Esophagus muscularis mucosa (tissue), 4 donors: ENCODE measurements around the gene FOXF1. TPM values are rescaled to one million over a fixed set of nuclear protein-coding genes. Genes with fewer than 3 reads are reported as not detected.

Experiments
- DNase-seq: peaks from one replicate; pipeline ENCODE4 v3.0.0-alpha.2; 2017; ENCODE audit errors: extremely low spot score
- H3K27ac ChIP-seq, 4 donors: fragments of 200-600 bp; sonication (generic); replicated peaks in 1 of 4; 1 replicate in 3 of 4; 2 replicates in 1 of 4; pipeline ENCODE4 v1.5.1; 2016 to 2019; ENCODE audit warnings: mild to moderate bottlenecking in 1 of 4
- H3K27me3 ChIP-seq, 4 donors: fragments of 200-600 bp; sonication (generic); one replicate each; pipeline versions ENCODE4 v1.5.1 to v1.6.0; 2016 to 2019
- H3K36me3 ChIP-seq, 4 donors: fragments of 200-600 bp; sonication (generic); one replicate each; pipeline ENCODE4 v1.5.1; 2016 to 2019
- H3K4me1 ChIP-seq, 4 donors: fragments of 200-600 bp; sonication (generic); one replicate each; pipeline ENCODE4 v1.5.1; 2016 to 2019
- H3K4me3 ChIP-seq, 4 donors: fragments of 200-600 bp; sonication (generic); 1 replicate in 2 of 4; 2 replicates in 2 of 4; pipeline ENCODE4 v1.5.1; 2016 to 2019; ENCODE audit warnings: mild to moderate bottlenecking in 4 of 4, moderate library complexity in 1 of 4
- H3K9me3 ChIP-seq, 4 donors: fragments of 200-600 bp; sonication (generic); 1 replicate in 3 of 4; 2 replicates in 1 of 4; pipeline ENCODE4 v1.5.1; 2016 to 2019
- EP300 ChIP-seq: sonication (generic); formaldehyde crosslinking; IDR thresholded peaks from one replicate; pipeline ENCODE4 v1.6.1; 2017; ENCODE audit warnings: antibody characterized with exemption
- POLR2A ChIP-seq: fragments of 450-650 bp; IDR thresholded peaks from one replicate; pipeline ENCODE4 v1.6.1; 2017; ENCODE audit warnings: antibody characterized with exemption, moderate library complexity, mild to moderate bottlenecking, low read depth
- POLR2AphosphoS5 ChIP-seq, 2 donors: sonication (generic); formaldehyde crosslinking; IDR thresholded peaks; one replicate each; pipeline ENCODE4 v1.6.1; 2017; ENCODE audit warnings: antibody characterized with exemption in 2 of 2
- whole genome bisulfite sequencing: methylation state at CpG from one replicate; pipeline ENCODE4 v1.1.5; 2018; 5-methylcytosine and 5-hydroxymethylcytosine counted together
- intact Hi-C: fragments of 100-400 bp; cut with DNase I; formaldehyde crosslinking; loops from one replicate; pipeline ENCODE4 v1.15.1; 2023
- total RNA-seq, 4 donors: library from RNA; depleted of rRNA; stranded (reverse); fragments of >200 nt; gene quantifications; one replicate each; pipeline versions ENCODE4 v1.1.0 to v1.2.1, GENCODE V29; 2016
- TF ChIP-seq, protein P1 (sequence below), 3 experiments: fragments of 200-600 bp in 2 of 3; fragments of 450-650 bp in 1 of 3; sonication (generic) in 2 of 3; IDR thresholded peaks; one replicate each; pipeline ENCODE4 v1.5.1; 2017 to 2019; ENCODE audit warnings: antibody characterized with exemption in 3 of 3, mild to moderate bottlenecking in 2 of 3, moderate library complexity in 1 of 3

Gene FOXF1
- total RNA-seq, 4 donors from 2014 or later: 40.7 to 94.5 (median 69.3) TPM

DNA sequence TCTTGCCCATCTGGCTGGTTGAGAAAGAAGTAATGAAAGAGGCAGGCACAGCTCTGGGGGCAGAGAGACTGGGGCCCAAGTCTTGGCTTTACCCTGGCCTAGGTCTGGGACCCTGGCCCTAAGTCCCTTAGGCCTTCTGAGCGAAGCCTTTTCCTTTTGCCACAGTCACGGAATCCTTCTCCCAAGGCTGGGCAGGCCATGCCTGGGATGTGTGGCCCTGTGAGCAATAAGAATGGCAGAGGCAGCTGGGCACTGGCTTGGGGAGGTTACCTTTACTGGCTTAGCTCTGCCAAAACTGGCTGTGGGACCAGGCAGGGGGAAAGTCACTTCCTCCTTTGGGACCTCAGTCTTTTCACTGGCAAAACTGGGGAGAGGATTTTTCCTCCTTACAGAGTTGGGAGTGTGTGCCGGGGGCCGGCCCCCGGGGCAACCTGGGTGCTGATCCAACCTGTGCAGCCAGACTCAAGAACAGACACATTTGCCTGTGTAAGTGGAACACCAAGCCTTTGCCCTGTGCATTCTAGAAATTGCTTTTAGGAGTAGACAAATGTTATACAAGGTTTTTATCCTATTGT is 12.9 kb downstream of the FOXF1 start:
- peaks cover 10 to 36% (median 20%) of the 10 kb centered on the region in 4 donors for H3K4me1 ChIP-seq
- 62% methylated on average over 5 of the region's 5 CpGs for WGBS
- no peaks in the 10 kb centered on the region for H3K9me3 ChIP-seq
- DNase-seq: no peak
- no peaks in the 10 kb centered on the region for H3K36me3 ChIP-seq
- no peak overlapping the region for H3K27ac ChIP-seq
- TF ChIP-seq, protein P1, sequence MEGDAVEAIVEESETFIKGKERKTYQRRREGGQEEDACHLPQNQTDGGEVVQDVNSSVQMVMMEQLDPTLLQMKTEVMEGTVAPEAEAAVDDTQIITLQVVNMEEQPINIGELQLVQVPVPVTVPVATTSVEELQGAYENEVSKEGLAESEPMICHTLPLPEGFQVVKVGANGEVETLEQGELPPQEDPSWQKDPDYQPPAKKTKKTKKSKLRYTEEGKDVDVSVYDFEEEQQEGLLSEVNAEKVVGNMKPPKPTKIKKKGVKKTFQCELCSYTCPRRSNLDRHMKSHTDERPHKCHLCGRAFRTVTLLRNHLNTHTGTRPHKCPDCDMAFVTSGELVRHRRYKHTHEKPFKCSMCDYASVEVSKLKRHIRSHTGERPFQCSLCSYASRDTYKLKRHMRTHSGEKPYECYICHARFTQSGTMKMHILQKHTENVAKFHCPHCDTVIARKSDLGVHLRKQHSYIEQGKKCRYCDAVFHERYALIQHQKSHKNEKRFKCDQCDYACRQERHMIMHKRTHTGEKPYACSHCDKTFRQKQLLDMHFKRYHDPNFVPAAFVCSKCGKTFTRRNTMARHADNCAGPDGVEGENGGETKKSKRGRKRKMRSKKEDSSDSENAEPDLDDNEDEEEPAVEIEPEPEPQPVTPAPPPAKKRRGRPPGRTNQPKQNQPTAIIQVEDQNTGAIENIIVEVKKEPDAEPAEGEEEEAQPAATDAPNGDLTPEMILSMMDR (IDR thresholded peaks at IDR 0.05): no peak
- TF ChIP-seq POLR2AphosphoS5 (IDR thresholded peaks at IDR 0.05) (no peak), POLR2A (no peak), EP300 (no peak)
- peaks cover 0 to 11% (median 0%) of the 10 kb centered on the region in 4 donors for H3K27me3 ChIP-seq
- intact Hi-C loops: loop anchor here (5.0 kb wide), 1 partner anchor 701 kb away; no protein-coding TSS in a partner anchor
- no peak overlapping the region for H3K4me3 ChIP-seq

DNA sequence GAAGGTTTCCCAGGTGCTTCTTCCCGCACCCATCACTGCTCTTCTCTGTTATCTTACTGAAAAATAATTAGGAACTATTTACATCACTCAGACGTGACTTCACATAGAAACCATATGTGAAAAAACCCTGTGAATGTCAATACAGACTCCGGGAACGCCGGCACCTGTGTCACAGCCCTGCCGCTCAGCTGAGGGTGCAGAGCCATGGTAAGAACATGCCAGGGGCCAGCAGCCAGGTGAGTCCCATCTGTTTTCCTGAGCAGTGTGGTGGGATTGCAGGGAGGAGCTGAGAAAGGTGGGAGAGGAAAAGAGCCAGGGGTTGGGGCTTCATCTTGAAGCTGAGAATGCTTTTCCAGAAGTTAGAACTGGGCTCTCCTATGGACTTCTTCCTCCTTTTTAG is 13.7 kb downstream of the FOXF1 start:
- H3K9me3 ChIP-seq: no peaks in the 10 kb centered on the region
- intact Hi-C loops: loop anchor here (5.0 kb wide), 1 partner anchor 702 kb away; no protein-coding TSS in a partner anchor
- H3K4me3 ChIP-seq: no peak overlapping the region
- peaks cover 10 to 28% (median 17%) of the 10 kb centered on the region in 4 donors for H3K4me1 ChIP-seq
- no peak for DNase-seq
- H3K27me3 ChIP-seq: peaks cover 0 to 11% (median 0%) of the 10 kb centered on the region in 4 donors
- 40% methylated on average over 6 of the region's 6 CpGs for WGBS
- TF ChIP-seq, protein P1 (IDR thresholded peaks at IDR 0.05): no peak
- no peak for TF ChIP-seq EP300
- no peak for TF ChIP-seq POLR2AphosphoS5 (IDR thresholded peaks at IDR 0.05)
- no peak for TF ChIP-seq POLR2A
- no peak overlapping the region for H3K27ac ChIP-seq
- no peaks in the 10 kb centered on the region for H3K36me3 ChIP-seq

DNA sequence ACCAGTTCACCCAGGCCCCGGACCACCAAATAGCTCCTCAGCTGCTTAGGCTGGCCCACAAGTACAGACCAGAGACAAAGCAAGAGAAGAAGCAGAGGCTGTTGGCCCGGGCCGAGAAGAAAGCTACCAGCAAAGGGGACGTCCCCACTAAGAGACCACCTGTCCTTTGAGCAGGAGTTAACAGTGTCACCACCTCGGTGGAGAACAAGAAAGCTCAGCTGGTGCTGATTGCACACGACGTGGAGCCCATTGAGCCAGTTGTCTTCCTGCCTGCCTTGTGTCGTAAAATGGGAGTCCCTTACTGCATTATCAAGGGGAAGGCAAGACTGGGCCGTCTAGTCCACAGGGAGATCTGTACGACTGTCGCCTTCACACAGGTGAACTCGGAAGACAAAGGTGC is 15.4 kb downstream of the FOXF1 start:
- Histone ChIP-seq H3K36me3 (peaks cover 0 to 3% (median 0%) of the 10 kb centered on the region in 4 donors), H3K27ac (no peak overlapping the region), H3K27me3 (peaks cover 0 to 11% (median 0%) of the 10 kb centered on the region in 4 donors), H3K4me3 (no peak overlapping the region), H3K9me3 (no peaks in the 10 kb centered on the region), H3K4me1 (peaks cover 0 to 18% (median 8%) of the 10 kb centered on the region in 4 donors)
- TF ChIP-seq POLR2A: no peak
- TF ChIP-seq, protein P1 (IDR thresholded peaks at IDR 0.05): no peak
- TF ChIP-seq POLR2AphosphoS5 (IDR thresholded peaks at IDR 0.05): no peak
- TF ChIP-seq EP300: no peak
- intact Hi-C loops: no loop called here
- 70% methylated on average over 12 of the region's 12 CpGs for WGBS
- DNase-seq: no peak

DNA sequence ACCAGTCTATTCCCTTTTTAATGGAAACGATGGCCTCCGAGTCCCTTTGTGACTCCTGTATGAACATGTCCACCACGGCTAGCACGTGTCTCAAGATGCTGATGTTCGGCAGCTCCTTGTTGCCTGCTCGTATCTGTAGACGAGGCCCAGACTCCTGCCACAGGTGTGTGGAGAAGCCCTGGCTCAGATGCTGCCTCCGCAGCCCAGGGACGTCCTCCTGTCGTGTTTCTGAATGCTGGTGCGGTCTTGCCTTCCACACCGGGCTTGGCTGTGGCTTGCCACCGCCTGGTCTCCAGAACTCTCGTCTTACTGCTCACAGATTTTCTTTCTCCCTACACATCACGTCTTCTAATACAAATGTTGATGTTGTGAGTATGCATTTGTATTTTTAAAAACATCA is 17.0 kb downstream of the FOXF1 start:
- H3K4me3 ChIP-seq: no peak overlapping the region
- WGBS: 96% methylated on average over 15 of the region's 15 CpGs
- intact Hi-C loops: no loop called here
- no peaks in the 10 kb centered on the region for H3K9me3 ChIP-seq
- peaks cover 3 to 27% (median 16%) of the 10 kb centered on the region in 4 donors for H3K4me1 ChIP-seq
- no peak overlapping the region for H3K27ac ChIP-seq
- no peak for TF ChIP-seq POLR2A
- no peak for TF ChIP-seq EP300
- DNase-seq: no peak
- peaks cover 0 to 6% (median 0%) of the 10 kb centered on the region in 4 donors for H3K27me3 ChIP-seq
- peaks cover 0 to 13% (median 11%) of the 10 kb centered on the region in 4 donors for H3K36me3 ChIP-seq

DNA sequence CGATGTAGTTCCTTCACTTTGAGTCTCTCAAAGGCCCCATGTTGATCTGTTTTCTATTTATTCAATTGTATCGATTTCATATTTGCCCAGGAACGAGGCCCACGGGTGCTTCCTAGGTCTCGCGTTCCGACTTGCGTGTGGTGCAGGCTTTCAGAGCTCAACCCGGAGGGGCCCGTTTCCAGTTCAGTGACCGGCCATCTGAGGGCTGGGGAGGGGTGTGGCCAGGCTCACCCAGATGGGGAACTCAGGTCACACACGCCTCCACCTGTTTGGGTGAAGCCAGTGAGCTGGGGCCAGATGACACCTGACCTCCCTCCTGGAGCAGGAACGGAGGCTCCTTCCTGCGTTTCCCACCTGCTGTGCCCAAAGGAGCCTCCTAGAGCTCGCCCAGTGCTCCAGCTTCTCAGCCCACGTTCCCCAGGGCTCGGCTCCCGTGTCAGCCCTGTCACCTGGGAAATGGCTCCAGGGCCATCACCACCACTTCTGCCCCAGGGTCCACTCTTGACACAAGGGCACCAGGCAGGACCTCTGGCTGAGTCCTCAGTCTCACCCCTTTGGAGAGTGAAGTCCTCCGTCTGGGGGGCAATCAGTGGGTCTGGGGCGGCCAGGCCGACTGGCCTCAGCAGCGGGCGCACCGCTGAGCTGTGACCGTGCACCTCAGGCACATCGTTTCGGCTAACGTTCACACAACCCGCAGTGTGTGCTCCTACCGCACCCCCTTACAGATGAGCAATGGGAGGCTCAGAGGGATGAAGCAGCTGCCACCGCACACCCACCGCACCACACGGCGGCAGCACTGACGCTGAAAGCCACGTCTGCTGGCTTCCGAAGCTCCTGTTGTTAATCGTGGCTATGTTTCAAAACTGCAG is 18.0 kb downstream of the FOXF1 start:
- 91% methylated on average over 34 of the region's 38 CpGs for WGBS
- intact Hi-C loops: no loop called here
- Histone ChIP-seq H3K4me1 (peaks cover 3 to 22% (median 16%) of the 10 kb centered on the region in 4 donors), H3K4me3 (no peak overlapping the region), H3K27me3 (peaks cover 0 to 1% (median 0%) of the 10 kb centered on the region in 4 donors), H3K36me3 (peaks cover 0 to 22% (median 18%) of the 10 kb centered on the region in 4 donors), H3K27ac (no peak overlapping the region), H3K9me3 (no peaks in the 10 kb centered on the region)
- no peak for DNase-seq
- TF ChIP-seq, protein P1 (IDR thresholded peaks at IDR 0.05): no peak
- TF ChIP-seq EP300 (no peak), POLR2A (no peak), POLR2AphosphoS5 (IDR thresholded peaks at IDR 0.05) (no peak)
